CD4-positive, alpha-beta T cell treated with Interleukin-2 at 100 ng/mL for 4 hours (primary cell): Measurements from ENCODE around the gene UNC13B.
"Not testable (repeated sequence)": the region's sequence is repeated elsewhere in the genome, so short reads cannot be mapped to it uniquely, and the experiment has no call there.

Source experiments
- DNase-seq: peaks from one replicate; pipeline ENCODE4 v3.0.0-alpha.2; 2020; ENCODE audit warnings: low spot score

The UNC13B gene

DNA sequence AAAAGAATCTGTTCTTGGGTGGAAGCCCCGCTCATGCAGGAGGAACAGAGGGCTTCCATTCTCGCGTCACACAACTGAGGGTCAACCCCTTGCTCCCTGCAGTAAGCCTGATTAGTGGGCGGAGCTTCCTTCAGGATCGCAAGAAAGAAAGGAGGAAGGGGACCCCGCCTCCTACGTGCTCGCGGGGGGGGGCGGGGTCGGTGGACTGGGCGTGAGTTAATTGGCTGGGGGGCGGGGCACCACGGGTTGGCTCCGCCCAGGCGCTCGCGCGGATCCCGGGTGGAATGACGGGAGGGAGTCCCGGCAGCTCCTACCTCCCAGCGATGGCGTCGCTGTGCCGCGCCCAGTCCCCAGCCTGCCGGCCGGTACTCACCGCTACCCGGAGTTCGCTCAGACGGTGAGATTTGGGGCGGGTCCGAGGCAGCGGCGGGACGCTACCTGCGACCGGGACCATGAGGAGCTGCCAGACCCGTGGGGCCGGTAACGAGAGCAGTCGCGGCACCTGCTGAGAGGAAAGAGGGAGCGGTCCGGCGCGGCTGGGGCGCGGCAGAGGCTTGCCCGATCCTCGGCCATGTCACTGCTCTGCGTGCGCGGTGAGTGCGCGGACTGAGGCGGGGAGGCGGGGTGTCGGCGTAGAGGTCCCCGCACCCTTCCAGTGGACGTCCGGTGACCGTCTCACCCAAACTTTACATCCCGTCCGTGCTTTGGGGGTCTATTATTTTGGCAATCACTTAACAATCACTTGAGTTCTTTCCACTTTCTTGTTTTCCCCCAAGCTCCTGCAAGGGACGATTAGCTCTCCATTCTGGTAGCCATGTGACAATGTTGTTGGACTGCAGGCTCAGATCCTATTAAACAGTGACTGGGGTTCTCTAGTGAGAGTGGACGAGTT lies at the start of gene UNC13B:
Gene UNC13B, plus strand, starts transcription at position 297 of the 892 bp plus-strand sequence. Its CDS starts 275 bp downstream, at position 572.
- peak; percentile 73 for DNase-seq

DNA sequence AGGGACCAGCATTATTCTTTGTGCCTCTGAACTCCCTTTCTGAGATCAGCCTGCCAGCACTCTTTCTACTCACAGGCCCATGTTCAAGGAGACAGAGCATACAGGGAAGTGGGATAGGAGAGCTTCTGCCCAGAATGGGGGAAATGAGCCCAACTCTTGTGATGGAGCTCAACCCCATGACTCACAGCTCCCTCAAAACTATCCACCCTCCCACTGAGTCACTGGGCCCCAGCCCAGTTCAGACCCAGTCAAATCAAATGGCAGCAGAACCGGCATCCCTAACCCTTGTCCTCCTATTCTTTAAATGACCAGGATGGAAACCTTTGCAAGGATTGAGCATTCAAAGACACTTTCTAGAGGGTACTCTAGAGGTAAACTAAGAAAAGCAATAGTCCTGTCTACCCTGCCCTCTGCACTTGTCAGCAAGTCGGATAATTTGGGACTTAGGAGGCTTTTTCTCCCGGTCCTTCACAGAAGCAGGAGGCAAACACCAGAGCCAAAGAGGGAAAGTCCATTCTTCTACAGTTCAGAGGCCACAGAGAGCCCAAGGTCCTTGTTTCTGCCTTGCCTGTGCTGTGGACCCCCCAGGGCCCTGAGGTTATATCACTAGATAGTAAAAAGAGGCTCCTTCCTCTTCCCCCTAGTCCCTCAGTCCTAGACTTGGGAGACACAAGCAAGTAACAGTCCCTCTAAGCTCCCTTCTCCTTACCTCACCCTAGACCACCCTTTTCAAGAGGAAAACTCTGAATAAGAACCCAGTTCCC lies 49.4 kb upstream of the UNC13B start:
- peak; percentile 62 for DNase-seq

DNA sequence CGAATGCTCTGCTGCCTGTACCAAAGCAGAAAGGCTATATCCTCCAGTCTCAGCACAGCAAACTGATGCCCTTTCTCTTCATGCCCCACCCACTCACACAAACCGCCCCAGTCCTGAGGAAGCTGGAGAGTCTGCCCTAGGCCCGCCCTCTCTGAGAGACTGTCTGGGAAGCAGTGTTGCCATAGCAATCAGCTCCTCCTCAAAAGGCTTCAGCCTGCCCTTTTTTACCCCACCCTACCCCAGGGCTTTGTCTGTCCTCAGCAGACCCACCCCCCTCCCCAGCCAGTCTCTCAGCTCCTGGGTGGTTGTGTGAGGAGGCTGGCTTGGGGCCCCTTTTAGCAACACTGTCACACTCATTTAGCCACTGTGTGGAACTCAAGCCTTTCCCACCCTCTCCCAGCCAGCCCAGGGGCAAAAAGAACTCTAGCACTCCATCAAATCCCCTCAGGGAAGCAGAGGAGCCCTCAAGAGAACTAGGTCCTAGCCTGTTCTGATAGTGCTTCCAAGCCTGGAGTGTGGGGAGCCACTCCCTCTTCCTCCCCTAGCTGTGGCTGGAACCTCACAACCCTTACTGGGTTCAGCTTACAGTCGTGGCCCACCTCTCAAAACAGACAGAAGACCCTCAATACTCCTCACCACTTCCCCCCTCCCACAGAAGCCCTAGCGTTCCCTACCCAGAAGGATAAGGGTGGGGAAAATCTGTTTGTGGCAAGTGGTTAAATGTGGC lies 47.5 kb upstream of the UNC13B start:
- DNase-seq: peak; percentile 94

GRCh38 chr9:35114840-35115628 lies 46.8 kb upstream of the UNC13B start:
- peak; percentile 56 for DNase-seq

- peak; percentile 94 for DNase-seq
Measured at GRCh38 chr9:35115680-35116538, 45.9 kb upstream of the UNC13B start, which contains the start of gene ATOSB. TSS of gene ATOSB (minus strand) at chr9:35115862. CDS start at chr9:35108274, 7,588 bp downstream.

DNA sequence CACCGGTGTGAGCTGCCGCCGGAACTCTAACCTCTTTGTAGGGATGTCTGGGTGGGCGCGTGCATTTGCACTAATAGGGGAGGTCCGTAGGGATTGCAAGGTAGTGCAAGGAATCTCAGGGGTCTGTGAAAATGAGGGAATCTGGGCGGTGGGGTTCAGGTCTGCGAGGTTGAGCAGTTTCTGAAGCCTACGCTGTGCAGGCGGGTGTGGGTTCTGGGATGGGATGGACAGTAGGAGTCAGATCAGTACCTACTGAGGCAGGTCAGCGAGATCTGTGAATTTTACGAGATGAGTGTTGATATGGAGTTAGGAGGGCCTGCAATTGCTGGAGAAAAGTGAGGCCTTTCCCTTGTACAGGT lies 45.3 kb upstream of the UNC13B start:
- DNase-seq: no peak

GRCh38 chr9:35116898-35117551 lies 44.8 kb upstream of the UNC13B start:
- peak; percentile 93 for DNase-seq

DNA sequence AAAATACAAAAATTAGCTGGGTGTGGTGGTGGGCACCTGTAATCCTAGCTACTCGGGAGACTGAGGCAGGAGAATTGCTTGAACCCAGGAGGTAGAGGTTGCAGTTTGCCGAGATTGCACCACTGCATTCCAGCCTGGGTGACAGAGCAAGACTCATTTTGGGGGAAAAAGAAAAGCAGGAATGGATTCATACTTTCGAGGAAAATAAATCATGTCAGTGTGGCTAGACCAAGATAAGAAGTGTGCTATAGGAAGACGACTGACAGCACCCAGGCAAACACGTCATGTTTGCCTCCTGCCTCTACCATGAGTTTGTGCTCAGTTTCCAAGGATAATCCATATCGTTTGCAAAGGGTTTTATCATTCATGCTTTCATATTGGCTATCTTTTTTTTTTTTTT lies 26.9 kb upstream of the UNC13B start:
- DNase-seq: no peak

- no peak for DNase-seq
Measured at GRCh38 chr9:35135988-35136387, 25.8 kb upstream of the UNC13B start.

- DNase-seq: no peak
Measured at GRCh38 chr9:35136866-35137265, 24.9 kb upstream of the UNC13B start.

GRCh38 chr9:35140093-35140492 lies 21.7 kb upstream of the UNC13B start:
- no peak for DNase-seq

GRCh38 chr9:35142037-35142436 lies 19.8 kb upstream of the UNC13B start:
- DNase-seq: no peak

- not testable (repeated sequence) for DNase-seq
Measured at GRCh38 chr9:35147941-35148563, 13.8 kb upstream of the UNC13B start.

- no peak for DNase-seq
Measured at GRCh38 chr9:35152926-35153325, 8.9 kb upstream of the UNC13B start.

- no peak for DNase-seq
Measured at GRCh38 chr9:35156781-35157180, 5.0 kb upstream of the UNC13B start.

- not testable (repeated sequence) for DNase-seq
Measured at GRCh38 chr9:35157836-35158235, 4.0 kb upstream of the UNC13B start.

DNA sequence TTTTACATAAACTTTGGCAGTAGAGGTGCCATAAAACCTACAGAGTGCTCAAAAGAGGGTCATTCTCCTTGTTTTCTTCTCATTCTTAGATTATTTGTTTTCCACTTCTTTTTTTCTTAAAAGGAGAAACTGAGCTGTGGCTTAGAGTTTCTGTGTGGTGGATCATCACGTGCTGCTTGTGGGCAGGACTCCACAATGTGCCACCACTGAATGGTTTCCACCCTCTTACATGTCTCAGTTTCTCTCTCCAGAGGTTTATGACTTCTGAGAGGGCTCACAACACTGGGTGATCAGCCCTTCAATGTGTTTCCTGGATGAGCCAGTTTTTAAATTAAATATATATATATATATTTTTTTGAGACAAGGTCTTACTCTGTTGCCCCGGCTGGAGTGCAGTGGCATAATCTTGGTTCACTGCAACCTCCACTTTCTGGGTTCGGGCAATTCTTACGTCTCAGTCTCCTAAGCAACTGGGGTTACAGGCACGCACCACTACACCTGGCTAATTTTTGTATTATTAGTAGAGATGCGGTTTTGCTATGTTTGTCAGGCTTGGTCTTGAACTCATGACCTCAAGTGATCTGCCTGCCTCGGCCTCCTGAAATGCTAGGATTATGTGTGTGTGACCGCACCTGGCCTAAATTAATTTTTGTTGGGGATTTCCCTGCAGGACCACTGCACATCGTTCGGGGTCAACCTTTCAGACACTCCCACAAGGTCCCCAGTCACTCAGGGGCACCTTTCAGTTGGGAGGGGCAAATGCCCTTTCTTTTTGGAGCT lies 3.1 kb upstream of the UNC13B start:
- no peak for DNase-seq

- DNase-seq: no peak
Measured at GRCh38 chr9:35162605-35163315, 951 bp downstream of the UNC13B start.
